ENCODE results near the gene CTRL. TPM values are rescaled to one million over a fixed set of nuclear protein-coding genes. Genes with fewer than 3 reads are reported as not detected.

Gene CTRL
- total RNA-seq, 1 experiment from 2014 or later = 2.0 TPM

GRCh38 chr16:67954421-67955196 lies 22.9 kb upstream of the CTRL start:
- no peak for TF ChIP-seq TCF7L2 (IDR thresholded peaks at IDR 0.05; ENCODE audit: low read depth, low read length)
- no peak for TF ChIP-seq CTCF (IDR thresholded peaks at IDR 0.05)
- no peak for TF ChIP-seq POLR2AphosphoS5 (IDR thresholded peaks at IDR 0.05; ENCODE audit: low read depth, low read length)
- no peak for TF ChIP-seq REST (IDR thresholded peaks at IDR 0.05; ENCODE audit: insufficient read depth in 1 of 2, low read depth in 2 of 2, low read length in 1 of 2)
- TF ChIP-seq SIN3A (IDR thresholded peaks at IDR 0.05; ENCODE audit: borderline replicate concordance, insufficient read depth, low read depth, low read length) = no peak
- H3K4me1 ChIP-seq (ENCODE audit: control insufficient read depth, insufficient read depth, low read length) = no peaks in the 10 kb centered on the region
- no peaks in the 10 kb centered on the region for H3K36me3 ChIP-seq (ENCODE audit: control insufficient read depth, insufficient read depth, low read length)
- ATAC-seq = no peak
- no TSS peak for BruUV-seq (replicated peaks)
- H3K27me3 ChIP-seq (ENCODE audit: control insufficient read depth, insufficient read depth, low read length) = no peaks in the 10 kb centered on the region
- intact Hi-C loops (cut with micrococcal nuclease; ENCODE audit: unreplicated experiment) = no loop called here
- H3K4me3 ChIP-seq (ENCODE audit: low read depth in 2 of 2, low read length in 2 of 2) = no peak overlapping the region
- in situ Hi-C loops (cut with HindIII; ENCODE audit: low pct_unique_long_range_greater_than_20kb, low sequenced_read_pairs) = no loop called here
- DNase-seq (ENCODE audit: low read depth, low spot score) = no peak
- ChIA-PET POLR2A (no interaction called here), CTCF (no interaction called here)
- no peaks in the 10 kb centered on the region for H3K9me3 ChIP-seq (ENCODE audit: control insufficient read depth, insufficient read depth, low read depth, low read length)
- H3K27ac ChIP-seq (ENCODE audit: low read length) = no peak overlapping the region

GRCh38 chr16:67953641-67954375 lies 22.1 kb upstream of the CTRL start:
- intact Hi-C loops (cut with micrococcal nuclease; ENCODE audit: unreplicated experiment) = no loop called here
- Histone ChIP-seq H3K27ac (ENCODE audit: low read length) (no peak overlapping the region), H3K4me3 (ENCODE audit: low read depth in 2 of 2, low read length in 2 of 2) (no peak overlapping the region), H3K36me3 (ENCODE audit: control insufficient read depth, insufficient read depth, low read length) (no peaks in the 10 kb centered on the region), H3K27me3 (ENCODE audit: control insufficient read depth, insufficient read depth, low read length) (no peaks in the 10 kb centered on the region), H3K9me3 (ENCODE audit: control insufficient read depth, insufficient read depth, low read depth, low read length) (no peaks in the 10 kb centered on the region), H3K4me1 (ENCODE audit: control insufficient read depth, insufficient read depth, low read length) (no peaks in the 10 kb centered on the region)
- ChIA-PET POLR2A (no interaction called here), CTCF (no interaction called here)
- DNase-seq (ENCODE audit: low read depth, low spot score) (no peak), ATAC-seq (no peak)
- in situ Hi-C loops (cut with HindIII; ENCODE audit: low pct_unique_long_range_greater_than_20kb, low sequenced_read_pairs) = no loop called here
- no peak for TF ChIP-seq CTCF (IDR thresholded peaks at IDR 0.05)
- BruUV-seq (replicated peaks) = no TSS peak
